Measurements from ENCODE around the gene SHANK1.
"Not testable (repeated sequence)": the region's sequence is repeated elsewhere in the genome, so short reads cannot be mapped to it uniquely, and the experiment has no call there.

Gene SHANK1

GRCh38 chr19:50719566-50719965 lies at the start of gene SHANK1:
Gene SHANK1, minus strand, starts transcription at chr19:50719802. Its CDS starts 2,883 bp downstream, at chr19:50716919.
- H3K4me3 ChIP-seq (ENCODE audit: low read depth, low read length): peak within 1 kb of the TSS; percentile 55
- DNase-seq (ENCODE audit: low read depth): no peak

- no peak for DNase-seq (ENCODE audit: low read depth)
- no peak overlapping the region for H3K4me3 ChIP-seq (ENCODE audit: low read depth, low read length)
These were observed 48.7 kb upstream of the SHANK1 start for GRCh38 chr19:50768277-50768676.

- H3K4me3 ChIP-seq (ENCODE audit: low read depth, low read length); DNase-seq (ENCODE audit: low read depth): not testable (repeated sequence)
These were observed 47.7 kb upstream of the SHANK1 start for GRCh38 chr19:50767263-50767662.

GRCh38 chr19:50766746-50767145 lies 47.1 kb upstream of the SHANK1 start:
- DNase-seq (ENCODE audit: low read depth); H3K4me3 ChIP-seq (ENCODE audit: low read depth, low read length): not testable (repeated sequence)

GRCh38 chr19:50764409-50764808 lies 44.8 kb upstream of the SHANK1 start:
- no peak overlapping the region for H3K4me3 ChIP-seq (ENCODE audit: low read depth, low read length)
- no peak for DNase-seq (ENCODE audit: low read depth)

GRCh38 chr19:50763521-50763920 lies 43.9 kb upstream of the SHANK1 start:
- H3K4me3 ChIP-seq (ENCODE audit: low read depth, low read length): not testable (repeated sequence)

GRCh38 chr19:50761501-50761900 lies 41.9 kb upstream of the SHANK1 start:
- not testable (repeated sequence) for H3K4me3 ChIP-seq (ENCODE audit: low read depth, low read length); DNase-seq (ENCODE audit: low read depth)

More at GRCh38 chr19:50763521-50763920, 43.9 kb upstream of the SHANK1 start:
- DNase-seq (ENCODE audit: low read depth): not testable (repeated sequence)

- no peak overlapping the region for H3K4me3 ChIP-seq (ENCODE audit: low read depth, low read length)
- DNase-seq (ENCODE audit: low read depth): no peak
These were observed 40.3 kb upstream of the SHANK1 start for GRCh38 chr19:50759886-50760285.

- H3K4me3 ChIP-seq (ENCODE audit: low read depth, low read length); DNase-seq (ENCODE audit: low read depth): not testable (repeated sequence)
These were observed 39.5 kb upstream of the SHANK1 start for GRCh38 chr19:50759076-50759475.

- not testable (repeated sequence) for H3K4me3 ChIP-seq (ENCODE audit: low read depth, low read length); DNase-seq (ENCODE audit: low read depth)
These were observed 38.0 kb upstream of the SHANK1 start for GRCh38 chr19:50757624-50758023.

- H3K4me3 ChIP-seq (ENCODE audit: low read depth, low read length); DNase-seq (ENCODE audit: low read depth): not testable (repeated sequence)
These were observed 36.6 kb upstream of the SHANK1 start for GRCh38 chr19:50756244-50756643.

- DNase-seq (ENCODE audit: low read depth): no peak
- H3K4me3 ChIP-seq (ENCODE audit: low read depth, low read length): no peak overlapping the region
These were observed 34.3 kb upstream of the SHANK1 start for GRCh38 chr19:50753879-50754278.

- no peak overlapping the region for H3K4me3 ChIP-seq (ENCODE audit: low read depth, low read length)
- DNase-seq (ENCODE audit: low read depth): no peak
These were observed 30.4 kb upstream of the SHANK1 start for GRCh38 chr19:50750010-50750409.

- no peak overlapping the region for H3K4me3 ChIP-seq (ENCODE audit: low read depth, low read length)
- DNase-seq (ENCODE audit: low read depth): no peak
These were observed 29.9 kb upstream of the SHANK1 start for GRCh38 chr19:50749490-50749889.

GRCh38 chr19:50747141-50747540 lies 27.5 kb upstream of the SHANK1 start:
- DNase-seq (ENCODE audit: low read depth); H3K4me3 ChIP-seq (ENCODE audit: low read depth, low read length): not testable (repeated sequence)

- H3K4me3 ChIP-seq (ENCODE audit: low read depth, low read length): no peak overlapping the region
- no peak for DNase-seq (ENCODE audit: low read depth)
These were observed 25.6 kb upstream of the SHANK1 start for GRCh38 chr19:50745221-50745620.

GRCh38 chr19:50743537-50743936 lies 23.9 kb upstream of the SHANK1 start:
- DNase-seq (ENCODE audit: low read depth): no peak
- H3K4me3 ChIP-seq (ENCODE audit: low read depth, low read length): no peak overlapping the region

GRCh38 chr19:50741179-50741933 lies 21.8 kb upstream of the SHANK1 start:
- H3K4me3 ChIP-seq (ENCODE audit: low read depth, low read length): no peak overlapping the region

GRCh38 chr19:50739914-50740426 lies 20.4 kb upstream of the SHANK1 start:
- DNase-seq (ENCODE audit: low read depth): no peak
- no peak overlapping the region for H3K4me3 ChIP-seq (ENCODE audit: low read depth, low read length)

More at GRCh38 chr19:50741179-50741933, 21.8 kb upstream of the SHANK1 start:
- DNase-seq (ENCODE audit: low read depth): no peak

GRCh38 chr19:50739132-50739913 lies 19.7 kb upstream of the SHANK1 start:
- DNase-seq (ENCODE audit: low read depth): no peak
- no peak overlapping the region for H3K4me3 ChIP-seq (ENCODE audit: low read depth, low read length)

Measured in skeletal muscle cell (primary cell).